HCT116 (cell line): ENCODE measurements around the gene MSH6. TPM values are rescaled to one million over a fixed set of nuclear protein-coding genes. Genes with fewer than 3 reads are reported as not detected.

Experiments
- ATAC-seq: fragments of 200-7000 bp; cut with Tn5 transposase; 2 replicates; pipeline ENCODE4 v1.9.1; 2020; ENCODE audit warnings: mild to moderate bottlenecking, moderate library complexity
- BruUV-seq: library from RNA; stranded (reverse); fragments of 400-500 nt; replicated peaks from 2 replicates; lab custom pipeline; 2021; lab: Mats Ljungman, UMichigan
- CTCF ChIA-PET: fragments of 300-600 bp; sonication (Branson Sonifier 250); formaldehyde crosslinking; loops from one replicate; lab custom pipeline; 2021; ENCODE audit warnings: antibody characterized with exemption; lab: Charles Lee
- POLR2A ChIA-PET: fragments of 300-600, 350-600 bp; sonication (Branson Sonifier 250); formaldehyde crosslinking; loops from one replicate; lab custom pipeline; 2021; ENCODE audit warnings: antibody characterized with exemption; lab: Charles Lee
- RAD21 ChIA-PET, 2 experiments: fragments of 300-600 bp; sonication (Branson Sonifier 250); formaldehyde crosslinking; loops; one replicate each; lab custom pipeline; 2023; ENCODE audit warnings: low total read pairs in 2 of 2; ENCODE audit not compliant: uncharacterized antibody in 2 of 2, unreplicated experiment in 2 of 2, low non-redundant PET in 1 of 2; lab: Charles Lee
- DNase-seq: peaks from one replicate; pipeline ENCODE4 v3.0.0-alpha.2; 2010; ENCODE audit warnings: low read depth, low spot score
- H2AFZ ChIP-seq: fragments of 200-600 bp; shearing (Covaris generic), sonication (generic); 2 replicates; pipeline ENCODE4 v1.6.1; 2017; ENCODE audit warnings: low read depth, mixed run types, mixed read lengths, antibody characterized with exemption, low read length; ENCODE audit not compliant: poor library complexity, severe bottlenecking
- H3K27ac ChIP-seq: 2 replicates; pipeline ENCODE4 v1.5.1; 2012; ENCODE audit warnings: low read depth, low read length
- H3K27me3 ChIP-seq: fragments of 200-600 bp; sonication (generic); 2 replicates; pipeline ENCODE4 v1.6.1; 2016; ENCODE audit warnings: mixed run types, low read length, mixed read lengths; ENCODE audit not compliant: insufficient read depth
- H3K36me3 ChIP-seq, 2 experiments: fragments of 200-500 bp in 1 of 2; fragments of 200-600 bp in 1 of 2; sonication (Bioruptor generic) in 1 of 2; sonication (generic) in 1 of 2; 2 replicates each; pipeline versions ENCODE4 v1.5.1 to v1.6.1; 2014 to 2016; ENCODE audit warnings: low read length in 2 of 2, inconsistent platforms in 1 of 2, mixed read lengths in 1 of 2, mixed run types in 1 of 2; ENCODE audit not compliant: insufficient read depth in 2 of 2, control insufficient read depth in 1 of 2
- H3K4me1 ChIP-seq, 2 experiments: fragments of 200-600 bp in 1 of 2; sonication (generic) in 1 of 2; 2 replicates each; pipeline versions ENCODE4 v1.5.1 to v1.6.1; 2012 to 2017; ENCODE audit warnings: low read length in 2 of 2, inconsistent platforms in 1 of 2, mild to moderate bottlenecking in 1 of 2, mixed read lengths in 1 of 2, mixed run types in 1 of 2, moderate library complexity in 1 of 2; ENCODE audit not compliant: insufficient read depth in 2 of 2, control insufficient read depth in 1 of 2
- H3K4me2 ChIP-seq: fragments of 200-600 bp; sonication (generic); 2 replicates; pipeline ENCODE4 v1.6.1; 2017; ENCODE audit warnings: mixed run types, low read length, mixed read lengths
- H3K4me3 ChIP-seq, 2 experiments: fragments of 200-600 bp in 1 of 2; sonication (generic) in 1 of 2; replicated peaks in 1 of 2; 2 replicates each; pipeline ENCODE4 v1.5.1; 2011 to 2016; ENCODE audit warnings: low read length in 2 of 2, control low read depth in 1 of 2, low read depth in 1 of 2, mild to moderate bottlenecking in 1 of 2, mixed read lengths in 1 of 2, mixed run types in 1 of 2
- H3K79me2 ChIP-seq: fragments of 200-600 bp; sonication (generic); 2 replicates; pipeline ENCODE4 v1.6.1; 2017; ENCODE audit warnings: mild to moderate bottlenecking, mixed run types, low read length, moderate library complexity, mixed read lengths; ENCODE audit not compliant: insufficient read depth
- H3K9ac ChIP-seq: fragments of 200-600 bp; sonication (generic); 2 replicates; pipeline ENCODE4 v1.6.1; 2016; ENCODE audit warnings: low read length, mixed read lengths
- H3K9me2 ChIP-seq: fragments of 200-600 bp; sonication (generic), shearing (Covaris generic); 2 replicates; pipeline ENCODE4 v1.6.1; 2017; ENCODE audit warnings: mixed run types, mild to moderate bottlenecking, moderate library complexity; ENCODE audit not compliant: insufficient read depth
- H3K9me3 ChIP-seq, 2 experiments: fragments of 200-500 bp in 1 of 2; fragments of 200-600 bp in 1 of 2; sonication (Bioruptor generic) in 1 of 2; sonication (generic) in 1 of 2; 2 replicates each; pipeline ENCODE4 v1.6.1; 2014 to 2017; ENCODE audit warnings: low read length in 2 of 2, mixed read lengths in 2 of 2, inconsistent platforms in 1 of 2, low read depth in 1 of 2, mild to moderate bottlenecking in 1 of 2, mixed run types in 1 of 2, moderate library complexity in 1 of 2; ENCODE audit not compliant: control insufficient read depth in 1 of 2, insufficient read depth in 1 of 2
- H4K20me1 ChIP-seq: fragments of 200-600 bp; sonication (generic), shearing (Covaris generic); 2 replicates; pipeline ENCODE4 v1.6.1; 2017; ENCODE audit warnings: mixed run types, mild to moderate bottlenecking, moderate library complexity; ENCODE audit not compliant: insufficient read depth
- CBX3 ChIP-seq: IDR thresholded peaks from 2 replicates; pipeline ENCODE4 v1.6.1; 2012; ENCODE audit warnings: low read depth
- CEBPB ChIP-seq: IDR thresholded peaks from 2 replicates; pipeline ENCODE4 v1.6.1; 2012; ENCODE audit warnings: low read depth
- EGR1 ChIP-seq: IDR thresholded peaks from 2 replicates; pipeline ENCODE4 v1.6.1; 2012; ENCODE audit warnings: low read depth
- EZH2 ChIP-seq: fragments of 200-600 bp; sonication (generic); IDR thresholded peaks from 2 replicates; pipeline ENCODE4 v1.6.1; 2017; ENCODE audit warnings: antibody characterized with exemption, mixed run types
- EZH2phosphoT487 ChIP-seq: fragments of 200-600 bp; IDR thresholded peaks from 2 replicates; pipeline ENCODE4 v1.6.1; 2018; ENCODE audit warnings: antibody characterized with exemption, borderline replicate concordance
- JUND ChIP-seq: IDR thresholded peaks from 2 replicates; pipeline ENCODE4 v1.6.1; 2012
- POLR2A ChIP-seq: IDR thresholded peaks from 2 replicates; pipeline ENCODE4 v1.7.0; 2011; ENCODE audit warnings: borderline replicate concordance; ENCODE audit not compliant: insufficient read depth, insufficient read length; ENCODE audit errors: extremely low read depth
- SIN3A ChIP-seq: IDR thresholded peaks from 2 replicates; pipeline ENCODE4 v1.6.1; 2012; ENCODE audit warnings: low read depth
- TCF7L2 ChIP-seq: IDR thresholded peaks from 2 replicates; pipeline ENCODE4 v1.7.0; 2011; ENCODE audit warnings: borderline replicate concordance, inconsistent platforms; ENCODE audit not compliant: insufficient read depth, insufficient read length; ENCODE audit errors: extremely low read depth
- YY1 ChIP-seq: IDR thresholded peaks from 2 replicates; pipeline ENCODE4 v1.6.1; 2011; ENCODE audit warnings: low read length, low read depth, moderate library complexity, mild to moderate bottlenecking; ENCODE audit not compliant: insufficient replicate concordance; ENCODE audit errors: extremely low read depth
- intact Hi-C: fragments of 100-400 bp; cut with micrococcal nuclease; formaldehyde crosslinking; loops from 2 replicates; pipeline ENCODE4 v1.10.0; 2022
- total RNA-seq: library from RNA; stranded (reverse); gene quantifications from one replicate; pipeline ENCODE4 v1.2.1, GENCODE V29; 2021; ENCODE audit not compliant: unreplicated experiment
- TF ChIP-seq, protein P1 (sequence below): IDR thresholded peaks from 2 replicates; pipeline ENCODE4 v1.6.1; 2011; ENCODE audit warnings: mild to moderate bottlenecking, low read length, moderate library complexity; ENCODE audit not compliant: insufficient replicate concordance; ENCODE audit errors: extremely low read depth
- TF ChIP-seq, protein P2 (sequence below): IDR thresholded peaks from 2 replicates; pipeline ENCODE4 v1.6.1; 2012
- TF ChIP-seq, protein P3 (sequence below): IDR thresholded peaks from 2 replicates; pipeline ENCODE4 v1.6.1; 2012; ENCODE audit warnings: low read depth

Gene MSH6
- total RNA-seq, 1 experiment from 2014 or later: 71.2 TPM

DNA sequence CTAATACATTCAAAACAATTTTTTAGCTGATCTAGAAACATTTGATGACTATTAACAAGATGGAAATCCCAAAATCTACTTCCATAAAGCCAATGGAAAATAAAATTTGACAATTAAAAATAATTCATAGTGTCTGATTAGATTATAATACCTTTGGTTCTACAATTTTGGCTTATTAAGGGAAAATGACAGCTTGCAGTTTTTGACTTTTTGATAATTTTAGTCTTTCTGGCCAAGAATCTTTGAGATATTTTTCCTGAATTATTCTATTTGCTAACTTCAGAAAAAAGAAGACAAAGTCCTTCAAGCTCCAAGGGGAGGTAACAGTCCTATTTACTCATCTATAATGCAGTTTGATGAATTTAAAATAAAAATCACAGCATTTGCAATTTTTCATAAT is 39.6 kb downstream of the MSH6 start:
- DNase-seq (no peak), ATAC-seq (no peak)
- H3K79me2 ChIP-seq: no peaks in the 10 kb centered on the region
- TF ChIP-seq EGR1: no peak
- TF ChIP-seq YY1: no peak
- no peak for TF ChIP-seq SIN3A
- no peak for TF ChIP-seq CBX3
- TF ChIP-seq CEBPB: no peak
- no peak for TF ChIP-seq EZH2
- TF ChIP-seq POLR2A: no peak
- TF ChIP-seq, protein P1, sequence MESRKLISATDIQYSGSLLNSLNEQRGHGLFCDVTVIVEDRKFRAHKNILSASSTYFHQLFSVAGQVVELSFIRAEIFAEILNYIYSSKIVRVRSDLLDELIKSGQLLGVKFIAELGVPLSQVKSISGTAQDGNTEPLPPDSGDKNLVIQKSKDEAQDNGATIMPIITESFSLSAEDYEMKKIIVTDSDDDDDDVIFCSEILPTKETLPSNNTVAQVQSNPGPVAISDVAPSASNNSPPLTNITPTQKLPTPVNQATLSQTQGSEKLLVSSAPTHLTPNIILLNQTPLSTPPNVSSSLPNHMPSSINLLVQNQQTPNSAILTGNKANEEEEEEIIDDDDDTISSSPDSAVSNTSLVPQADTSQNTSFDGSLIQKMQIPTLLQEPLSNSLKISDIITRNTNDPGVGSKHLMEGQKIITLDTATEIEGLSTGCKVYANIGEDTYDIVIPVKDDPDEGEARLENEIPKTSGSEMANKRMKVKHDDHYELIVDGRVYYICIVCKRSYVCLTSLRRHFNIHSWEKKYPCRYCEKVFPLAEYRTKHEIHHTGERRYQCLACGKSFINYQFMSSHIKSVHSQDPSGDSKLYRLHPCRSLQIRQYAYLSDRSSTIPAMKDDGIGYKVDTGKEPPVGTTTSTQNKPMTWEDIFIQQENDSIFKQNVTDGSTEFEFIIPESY: no peak
- no peak for TF ChIP-seq TCF7L2
- TF ChIP-seq EZH2phosphoT487: no peak
- TF ChIP-seq, protein P2, sequence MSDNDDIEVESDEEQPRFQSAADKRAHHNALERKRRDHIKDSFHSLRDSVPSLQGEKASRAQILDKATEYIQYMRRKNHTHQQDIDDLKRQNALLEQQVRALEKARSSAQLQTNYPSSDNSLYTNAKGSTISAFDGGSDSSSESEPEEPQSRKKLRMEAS: no peak
- no peak for TF ChIP-seq JUND
- TF ChIP-seq, protein P3, sequence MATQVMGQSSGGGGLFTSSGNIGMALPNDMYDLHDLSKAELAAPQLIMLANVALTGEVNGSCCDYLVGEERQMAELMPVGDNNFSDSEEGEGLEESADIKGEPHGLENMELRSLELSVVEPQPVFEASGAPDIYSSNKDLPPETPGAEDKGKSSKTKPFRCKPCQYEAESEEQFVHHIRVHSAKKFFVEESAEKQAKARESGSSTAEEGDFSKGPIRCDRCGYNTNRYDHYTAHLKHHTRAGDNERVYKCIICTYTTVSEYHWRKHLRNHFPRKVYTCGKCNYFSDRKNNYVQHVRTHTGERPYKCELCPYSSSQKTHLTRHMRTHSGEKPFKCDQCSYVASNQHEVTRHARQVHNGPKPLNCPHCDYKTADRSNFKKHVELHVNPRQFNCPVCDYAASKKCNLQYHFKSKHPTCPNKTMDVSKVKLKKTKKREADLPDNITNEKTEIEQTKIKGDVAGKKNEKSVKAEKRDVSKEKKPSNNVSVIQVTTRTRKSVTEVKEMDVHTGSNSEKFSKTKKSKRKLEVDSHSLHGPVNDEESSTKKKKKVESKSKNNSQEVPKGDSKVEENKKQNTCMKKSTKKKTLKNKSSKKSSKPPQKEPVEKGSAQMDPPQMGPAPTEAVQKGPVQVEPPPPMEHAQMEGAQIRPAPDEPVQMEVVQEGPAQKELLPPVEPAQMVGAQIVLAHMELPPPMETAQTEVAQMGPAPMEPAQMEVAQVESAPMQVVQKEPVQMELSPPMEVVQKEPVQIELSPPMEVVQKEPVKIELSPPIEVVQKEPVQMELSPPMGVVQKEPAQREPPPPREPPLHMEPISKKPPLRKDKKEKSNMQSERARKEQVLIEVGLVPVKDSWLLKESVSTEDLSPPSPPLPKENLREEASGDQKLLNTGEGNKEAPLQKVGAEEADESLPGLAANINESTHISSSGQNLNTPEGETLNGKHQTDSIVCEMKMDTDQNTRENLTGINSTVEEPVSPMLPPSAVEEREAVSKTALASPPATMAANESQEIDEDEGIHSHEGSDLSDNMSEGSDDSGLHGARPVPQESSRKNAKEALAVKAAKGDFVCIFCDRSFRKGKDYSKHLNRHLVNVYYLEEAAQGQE: no peak
- peaks cover 11 to 19% of the 10 kb centered on the region in 2 experiments; a peak in 2 of 4 replicates for H3K36me3 ChIP-seq
- H3K9ac ChIP-seq: no peak overlapping the region
- H3K9me3 ChIP-seq: no peaks in the 10 kb centered on the region
- H3K4me2 ChIP-seq: no peak overlapping the region
- H3K4me3 ChIP-seq: no peak overlapping the region
- no TSS peak for BruUV-seq
- H2AFZ ChIP-seq: no peak overlapping the region
- intact Hi-C loops: no loop called here
- no peaks in the 10 kb centered on the region for H3K27me3 ChIP-seq
- ChIA-PET CTCF (no interaction called here), RAD21 (no interaction called here), POLR2A (no interaction called here)
- no peaks in the 10 kb centered on the region for H3K4me1 ChIP-seq
- no peaks in the 10 kb centered on the region for H3K9me2 ChIP-seq
- H4K20me1 ChIP-seq: no peaks in the 10 kb centered on the region; the same call in 1 of the 2 replicates
- H3K27ac ChIP-seq: no peak overlapping the region
